GM12872 (cell line): Measurements from ENCODE around the gene BPIFA1.

Experiments
- TF ChIP-seq, protein P1 (sequence below): IDR thresholded peaks from 3 replicates; pipeline ENCODE4 v1.5.1; 2011; ENCODE audit warnings: low read depth, mild to moderate bottlenecking, low read length, moderate library complexity; ENCODE audit not compliant: insufficient read depth

BPIFA1 gene

GRCh38 chr20:33235696-33236095 lies at the start of gene BPIFA1:
Gene BPIFA1 (plus strand): TSS chr20:33235996. CDS start chr20:33237712, 1,716 bp downstream.
- TF ChIP-seq, protein P1, sequence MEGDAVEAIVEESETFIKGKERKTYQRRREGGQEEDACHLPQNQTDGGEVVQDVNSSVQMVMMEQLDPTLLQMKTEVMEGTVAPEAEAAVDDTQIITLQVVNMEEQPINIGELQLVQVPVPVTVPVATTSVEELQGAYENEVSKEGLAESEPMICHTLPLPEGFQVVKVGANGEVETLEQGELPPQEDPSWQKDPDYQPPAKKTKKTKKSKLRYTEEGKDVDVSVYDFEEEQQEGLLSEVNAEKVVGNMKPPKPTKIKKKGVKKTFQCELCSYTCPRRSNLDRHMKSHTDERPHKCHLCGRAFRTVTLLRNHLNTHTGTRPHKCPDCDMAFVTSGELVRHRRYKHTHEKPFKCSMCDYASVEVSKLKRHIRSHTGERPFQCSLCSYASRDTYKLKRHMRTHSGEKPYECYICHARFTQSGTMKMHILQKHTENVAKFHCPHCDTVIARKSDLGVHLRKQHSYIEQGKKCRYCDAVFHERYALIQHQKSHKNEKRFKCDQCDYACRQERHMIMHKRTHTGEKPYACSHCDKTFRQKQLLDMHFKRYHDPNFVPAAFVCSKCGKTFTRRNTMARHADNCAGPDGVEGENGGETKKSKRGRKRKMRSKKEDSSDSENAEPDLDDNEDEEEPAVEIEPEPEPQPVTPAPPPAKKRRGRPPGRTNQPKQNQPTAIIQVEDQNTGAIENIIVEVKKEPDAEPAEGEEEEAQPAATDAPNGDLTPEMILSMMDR, result no peak

- TF ChIP-seq, protein P1, result no peak
These were observed 48.3 kb upstream of the BPIFA1 start for GRCh38 chr20:33187491-33187890.

DNA sequence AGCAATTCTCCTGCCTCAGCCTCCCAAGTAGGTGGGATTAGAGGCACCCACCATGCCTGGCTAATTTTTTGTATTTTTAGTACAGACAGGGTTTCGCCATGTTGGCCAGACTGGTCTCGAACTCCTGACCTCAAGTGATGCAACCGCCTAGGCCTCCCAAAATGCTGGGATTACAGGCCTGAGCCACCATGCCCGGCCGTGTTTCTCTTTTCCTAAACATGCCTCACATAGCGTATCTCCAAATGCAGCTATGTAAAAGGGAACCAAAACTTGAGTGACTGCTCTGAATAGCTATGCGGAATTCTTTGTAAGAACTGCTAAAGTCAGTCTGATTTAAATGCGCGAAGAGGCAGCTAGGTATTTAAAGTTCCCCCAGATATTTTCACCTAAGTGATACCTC lies 47.4 kb upstream of the BPIFA1 start:
- TF ChIP-seq, protein P1, result no peak

GRCh38 chr20:33191484-33191883 lies 44.3 kb upstream of the BPIFA1 start:
- TF ChIP-seq, protein P1, result no peak

DNA sequence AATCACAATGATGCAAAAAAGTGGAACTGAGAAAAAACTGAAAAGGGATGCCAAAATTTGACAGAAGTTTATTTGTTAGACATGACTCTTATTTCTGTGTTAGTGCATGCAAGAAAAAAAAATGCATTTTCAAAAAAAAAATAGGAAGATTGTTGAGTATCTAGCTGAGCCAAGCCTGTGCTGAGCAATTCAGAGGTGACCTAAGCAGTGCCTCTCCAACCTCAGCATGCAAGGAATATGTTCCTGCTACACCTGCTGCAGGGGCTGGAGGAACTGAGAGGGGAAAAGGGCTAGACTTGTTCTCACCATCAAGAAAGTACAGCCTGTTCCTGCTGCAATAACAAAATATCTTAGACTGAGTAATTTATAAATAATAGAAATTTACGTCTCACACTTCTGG lies 43.8 kb upstream of the BPIFA1 start:
- TF ChIP-seq, protein P1, result no peak

DNA sequence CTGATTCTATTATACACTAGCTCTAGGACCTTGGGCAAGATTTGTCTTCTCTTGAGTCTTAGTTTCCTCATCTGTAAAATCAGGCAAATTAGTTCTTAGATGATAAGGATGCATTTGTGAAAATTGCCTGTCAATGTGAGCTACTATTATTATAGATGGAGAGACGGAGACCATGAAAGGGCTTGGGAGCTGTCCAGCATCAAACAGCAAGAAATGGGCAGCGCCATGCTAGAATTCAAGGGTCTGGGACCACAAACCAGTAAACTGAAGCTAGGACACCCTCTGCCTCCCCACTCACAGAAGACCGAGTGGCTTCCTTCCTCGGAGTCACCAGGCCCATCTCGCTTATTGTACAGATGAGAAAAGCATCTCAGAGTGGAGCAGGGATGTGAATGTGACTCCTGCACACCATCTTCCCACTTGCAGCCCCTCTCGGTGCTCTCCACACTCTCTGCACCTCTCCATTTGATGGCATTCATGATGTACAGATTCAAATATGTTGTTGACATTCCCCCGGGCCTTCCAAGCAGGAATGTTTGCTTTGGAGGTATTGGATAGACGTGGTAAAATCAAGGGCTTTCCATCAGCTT lies 42.8 kb upstream of the BPIFA1 start:
- TF ChIP-seq, protein P1, result no peak

GRCh38 chr20:33199026-33199425 lies 36.8 kb upstream of the BPIFA1 start:
- TF ChIP-seq, protein P1, result no peak
